Cerebellar nuclear complex (tissue), 1 donor: Measurements from ENCODE around the gene PHLDB1.
A peak's percentile ranks its signal among the peaks of the same experiment; 100 is the strongest.
"Not testable (repeated sequence)": the region's sequence is repeated elsewhere in the genome, so short reads cannot be mapped to it uniquely, and the experiment has no call there.

Experiments used
- DNase-seq, 2 experiments: peaks; one replicate each; lab custom pipeline; 2025; lab: John Stamatoyannopoulos, UW

Gene PHLDB1

DNA sequence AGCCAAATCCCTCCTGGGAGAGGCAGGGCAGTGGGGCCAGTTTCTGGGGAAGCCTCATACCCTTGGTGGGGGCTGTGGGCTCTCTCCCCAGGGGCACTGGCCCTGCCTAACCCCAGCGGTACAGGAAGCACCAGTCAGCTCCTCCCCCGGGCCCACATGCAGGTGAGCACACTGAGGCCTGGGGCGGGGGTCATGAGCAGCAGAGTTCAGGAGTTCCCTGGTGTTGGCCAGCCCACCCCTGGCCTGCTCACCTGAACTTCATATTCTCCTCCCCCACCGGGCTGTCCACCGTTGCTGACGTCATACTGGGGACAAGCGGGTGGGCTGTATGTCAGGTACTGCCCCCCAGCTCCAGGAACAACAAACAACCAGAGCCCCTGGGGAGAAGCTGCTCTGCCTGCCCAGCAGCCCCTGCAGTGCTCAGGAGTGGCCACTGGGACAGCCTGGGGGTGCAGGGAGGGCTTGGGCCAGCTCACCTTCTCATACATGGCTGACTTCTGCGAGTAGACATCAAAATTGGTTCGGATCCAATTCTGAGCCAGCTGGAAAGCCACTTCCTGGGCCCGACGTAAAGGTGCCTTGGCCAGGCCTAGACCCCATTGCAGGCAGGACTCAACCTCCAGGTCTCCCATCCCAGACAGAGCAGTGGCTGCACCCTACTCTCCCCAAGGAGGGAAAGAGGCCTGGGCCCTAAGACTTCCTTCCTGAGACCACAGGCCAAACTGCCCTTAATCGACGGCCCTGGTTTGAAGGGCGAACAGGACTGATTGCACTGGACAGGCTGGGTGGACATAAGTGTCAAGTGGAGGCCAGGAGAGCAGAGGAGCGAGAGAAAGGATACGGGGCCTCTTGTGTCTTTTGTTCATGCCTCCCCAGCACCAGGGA is 51.3 kb downstream of the PHLDB1 start:
- no peak for DNase-seq

DNA sequence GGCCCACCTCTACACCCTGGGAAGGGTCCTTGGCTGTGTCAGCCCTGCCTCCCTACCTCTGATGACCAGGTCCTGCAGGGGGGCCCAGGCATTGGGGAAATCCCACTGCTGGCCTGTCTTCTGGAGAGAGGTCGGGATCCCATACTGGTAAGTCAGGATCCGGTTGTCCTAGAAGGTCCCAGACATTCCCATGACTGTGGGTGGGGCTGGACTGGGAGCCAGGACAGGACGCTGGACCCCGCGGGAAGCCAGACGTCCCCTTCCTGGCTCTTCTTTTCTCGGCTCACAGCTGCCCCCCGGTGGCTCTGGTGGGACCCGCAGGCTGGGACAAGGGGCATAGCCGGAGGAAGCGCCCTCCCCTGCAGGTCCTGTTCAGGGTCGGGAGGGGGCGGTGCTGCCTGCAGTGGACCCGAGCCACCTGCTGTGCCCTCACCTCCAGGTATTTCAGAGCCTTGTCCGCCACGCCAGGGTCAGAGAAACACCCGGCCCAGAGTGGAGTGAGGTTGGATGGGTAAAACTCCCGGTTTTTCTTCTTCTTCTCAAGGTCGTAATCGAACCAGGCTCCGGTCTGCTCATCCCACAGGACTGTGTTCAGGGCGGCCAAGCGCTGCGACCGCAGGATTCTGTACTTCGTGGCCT is 52.0 kb downstream of the PHLDB1 start:
- peak; percentile 21 to 68 for DNase-seq

DNA sequence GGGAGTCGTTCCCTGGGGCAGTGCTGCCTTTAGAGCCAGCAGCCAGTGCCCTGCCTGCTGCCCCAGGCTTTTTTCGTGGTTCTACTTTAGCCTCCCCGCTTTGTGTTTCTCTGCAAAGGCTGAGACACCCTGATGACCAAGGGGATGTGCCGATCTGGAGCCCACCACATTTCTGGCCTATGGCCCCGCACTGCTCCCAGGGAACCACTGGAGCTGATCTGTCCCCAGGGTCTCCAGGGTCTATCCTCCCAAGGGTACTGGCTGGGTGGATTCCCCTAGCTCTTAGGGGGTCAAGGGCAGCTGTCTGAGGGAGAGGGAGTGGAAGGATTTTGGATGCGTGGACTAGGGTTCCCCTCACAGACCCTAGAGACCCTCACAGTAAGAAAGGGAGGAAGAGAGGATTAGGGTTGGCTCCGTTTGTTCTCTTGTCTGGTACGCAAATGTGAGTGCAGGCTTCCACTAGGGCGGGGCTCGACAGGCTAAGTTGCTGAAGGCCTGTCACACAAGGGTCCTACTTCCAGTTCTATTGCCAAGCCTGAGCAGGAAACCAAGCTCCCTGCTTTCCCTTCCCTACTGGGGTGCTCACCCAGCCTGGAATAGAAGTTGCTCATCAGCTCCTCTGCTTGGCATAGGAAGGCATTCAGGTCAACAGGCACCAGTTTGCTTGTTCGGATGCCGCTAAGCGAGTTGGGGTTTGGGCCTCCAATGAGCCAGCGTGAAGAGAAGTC is 52.7 kb downstream of the PHLDB1 start:
- no peak for DNase-seq

GRCh38 chr11:118660681-118661424 is 53.4 kb downstream of the PHLDB1 start:
- DNase-seq: no peak

GRCh38 chr11:118661425-118662301 is 54.2 kb downstream of the PHLDB1 start:
- DNase-seq: no peak

DNA sequence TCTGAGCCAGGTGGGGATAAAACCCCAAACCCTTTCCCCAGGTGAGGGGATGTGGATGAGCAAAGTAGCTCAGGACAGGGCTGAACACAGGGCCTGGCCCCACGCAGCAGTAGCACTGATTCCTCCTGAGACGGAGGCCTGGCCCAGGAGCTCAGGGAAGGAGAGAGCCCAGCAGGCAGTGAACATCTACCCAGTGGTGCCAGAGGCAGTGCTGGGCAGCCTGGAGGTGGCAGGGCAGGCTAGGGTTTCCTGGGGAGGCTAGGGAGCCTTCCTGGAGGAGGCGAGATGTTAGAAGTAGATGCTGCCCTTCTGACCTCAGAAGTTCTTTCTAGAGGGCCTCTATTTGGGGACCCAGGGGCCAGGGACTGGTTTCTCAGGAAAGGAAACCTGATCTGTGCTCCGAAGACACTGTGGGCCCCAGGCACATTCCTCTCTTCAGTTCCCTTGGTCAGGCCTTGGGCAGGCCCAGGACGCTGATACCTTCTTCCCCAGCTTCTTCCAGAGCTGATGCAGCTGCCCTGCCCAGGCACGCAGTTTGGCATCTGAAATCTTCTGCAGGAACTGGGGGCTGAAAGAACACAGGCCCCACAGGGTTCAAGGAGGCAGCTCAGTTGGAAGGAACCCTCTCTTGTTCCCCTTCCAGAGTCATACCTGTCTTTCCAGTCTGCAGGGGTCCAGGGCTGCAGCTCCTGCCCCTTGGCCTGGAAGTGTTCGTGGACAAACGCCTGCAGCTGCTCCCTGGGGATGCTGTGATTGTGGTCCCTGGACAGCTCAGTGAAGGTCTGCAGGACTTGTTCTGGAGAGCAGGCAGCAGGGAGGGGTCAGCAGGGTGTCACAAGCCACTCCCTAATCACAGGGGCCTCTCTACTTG is 55.2 kb downstream of the PHLDB1 start:
- DNase-seq: no peak

DNA sequence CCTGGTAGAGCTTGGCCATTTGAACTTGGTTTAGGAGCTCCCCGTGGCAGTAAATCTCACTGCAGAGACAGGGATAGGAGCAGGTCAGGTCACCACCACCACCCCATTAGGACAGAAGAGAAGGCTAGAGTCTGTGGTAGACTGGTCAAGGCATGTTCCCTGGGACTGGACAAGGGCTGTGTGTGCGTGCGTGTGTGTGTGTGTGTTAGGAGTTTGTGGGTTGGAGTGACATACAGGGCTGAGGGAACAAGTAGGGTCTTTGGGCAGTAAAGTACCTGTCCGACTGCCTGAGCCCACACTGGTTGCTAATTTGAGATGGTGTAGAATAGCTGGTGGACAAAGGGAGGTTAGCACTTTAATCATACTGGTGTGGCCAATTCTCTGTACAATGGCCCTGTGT is 56.0 kb downstream of the PHLDB1 start:
- DNase-seq: no peak

- no peak for DNase-seq
Measured at GRCh38 chr11:118663902-118664301, 56.5 kb downstream of the PHLDB1 start.

GRCh38 chr11:118666371-118666770 is 59.0 kb downstream of the PHLDB1 start:
- no peak for DNase-seq

- no peak for DNase-seq
Measured at GRCh38 chr11:118670063-118670462, 62.6 kb downstream of the PHLDB1 start.

- no peak for DNase-seq
Measured at GRCh38 chr11:118671254-118671653, 63.8 kb downstream of the PHLDB1 start.

DNA sequence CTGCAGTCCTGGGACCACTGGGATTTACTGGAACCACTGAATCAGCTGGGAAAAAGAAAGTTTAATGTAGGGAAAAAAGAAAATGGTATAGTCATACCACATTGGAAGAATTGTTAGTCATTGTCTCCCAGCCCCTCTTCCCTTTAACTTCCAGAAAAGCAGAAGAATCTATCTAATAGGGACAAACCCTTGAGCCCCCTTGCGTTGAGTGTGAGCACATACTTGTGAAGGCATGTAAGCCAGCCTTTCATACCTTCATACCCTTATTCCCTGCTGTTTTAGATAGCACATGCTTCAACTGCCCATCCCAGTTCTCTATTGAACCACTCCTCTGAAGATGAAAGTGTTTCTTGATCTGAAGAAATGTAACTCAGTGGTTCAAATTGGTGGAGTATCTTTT is 65.4 kb downstream of the PHLDB1 start:
- DNase-seq: no peak

DNA sequence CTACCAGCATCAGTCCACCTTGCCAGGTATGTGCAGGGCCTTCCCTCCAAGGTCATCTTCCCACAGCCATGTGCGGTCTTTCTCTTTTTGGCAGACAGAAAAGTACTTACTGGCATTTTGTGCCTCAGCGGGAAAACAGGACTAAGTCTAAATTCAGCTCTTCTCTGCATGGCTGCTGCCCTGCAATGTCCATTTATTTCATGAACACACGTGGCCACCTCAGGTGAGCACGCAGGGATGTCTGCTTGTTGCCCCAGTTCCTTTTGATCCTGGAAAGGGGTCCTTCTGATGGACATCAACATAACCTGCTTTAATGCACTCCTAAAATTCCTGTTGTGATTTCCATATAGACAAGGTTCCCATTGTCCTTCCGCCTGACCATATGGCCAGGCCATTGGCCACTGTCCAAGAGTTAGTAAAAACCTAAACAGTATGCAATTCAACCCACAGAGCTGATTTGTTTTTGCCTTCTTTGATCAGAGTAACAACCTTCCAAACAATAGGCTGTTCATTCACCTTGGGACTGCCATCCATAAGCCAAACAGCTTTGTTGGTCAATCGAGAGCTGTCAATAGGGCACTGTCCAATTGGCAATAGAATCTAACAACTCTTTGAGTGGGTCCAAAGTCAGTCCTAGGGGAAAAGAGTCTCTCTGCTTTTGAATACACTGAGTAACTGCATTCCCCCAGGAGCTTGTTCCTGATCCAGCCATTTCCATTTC is 66.1 kb downstream of the PHLDB1 start:
- DNase-seq: peak in 1 of 2 experiments; percentile 51

GRCh38 chr11:118674082-118674435 is 66.6 kb downstream of the PHLDB1 start:
- no peak for DNase-seq

GRCh38 chr11:118677977-118678376 is 70.6 kb downstream of the PHLDB1 start:
- DNase-seq: no peak

DNA sequence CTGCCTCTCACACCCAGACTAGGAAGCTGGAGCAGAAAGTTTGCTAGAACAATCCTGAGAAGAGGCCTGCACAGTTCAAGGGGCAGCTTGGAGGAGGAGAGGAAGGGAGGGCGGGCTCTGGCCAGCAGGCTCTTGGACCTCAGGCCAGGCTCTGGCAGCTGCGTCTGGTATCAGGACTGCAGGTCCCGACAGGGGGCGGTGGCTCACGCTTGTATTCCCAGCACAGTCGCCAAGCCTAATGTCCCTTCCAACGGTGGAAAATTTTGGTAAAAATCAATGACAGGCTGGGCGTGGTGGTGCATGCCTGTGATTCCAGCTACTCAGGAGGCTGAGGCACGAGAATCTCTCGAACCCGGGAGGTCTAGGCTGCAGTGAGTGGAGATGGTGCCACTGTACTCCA is 71.5 kb downstream of the PHLDB1 start:
- DNase-seq: peak; percentile 49 to 79

- DNase-seq: peak in 1 of 2 experiments; percentile 24
Measured at GRCh38 chr11:118679483-118679882, 72.1 kb downstream of the PHLDB1 start, which contains the start of gene TREH. TREH (minus strand) TSS chr11:118679650; CDS start chr11:118679627, 23 bp downstream.

DNA sequence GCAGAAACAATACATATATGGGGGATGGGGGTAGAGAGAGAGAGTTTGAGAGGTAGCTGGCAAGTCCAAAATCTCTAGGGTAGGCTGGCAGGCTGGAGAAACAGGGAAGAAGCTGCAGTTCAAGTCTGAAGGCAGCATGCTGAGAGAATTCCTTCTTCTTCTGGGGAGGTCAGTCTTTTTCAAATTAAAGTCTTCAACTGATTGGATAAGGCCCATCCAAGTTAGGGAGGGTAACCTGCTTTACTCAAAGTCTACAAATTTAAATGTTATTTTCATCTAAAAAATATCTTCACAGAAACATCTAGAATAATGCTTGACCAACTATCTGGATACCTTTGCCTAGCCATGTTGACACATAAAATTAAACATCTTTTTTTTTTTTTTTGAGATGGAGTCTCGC is 75.0 kb downstream of the PHLDB1 start:
- DNase-seq: no peak

- DNase-seq: not testable (repeated sequence)
Measured at GRCh38 chr11:118682939-118683338, 75.5 kb downstream of the PHLDB1 start.
